CD4-positive, CD25-positive, alpha-beta regulatory T cell (primary cell): ENCODE data around the gene KCNAB2. TPM values are rescaled to one million over a fixed set of nuclear protein-coding genes. Genes with fewer than 3 reads are reported as not detected.
"Not testable (repeated sequence)": the region's sequence is repeated elsewhere in the genome, so short reads cannot be mapped to it uniquely, and the experiment has no call there.

Experiments used
- ATAC-seq, 2 donors: fragments of 150-1000 bp; cut with Tn5 transposase; one replicate each; pipeline ENCODE4 v1.10.0; 2021; ENCODE audit warnings: low read depth in 2 of 2, moderate number of reproducible peaks in 2 of 2, moderate library complexity in 1 of 2
- DNase-seq, 3 donors: peaks; one replicate each; pipeline versions ENCODE4 v3.0.0 to v3.0.0-alpha.2; 2012 to 2022; ENCODE audit warnings: mixed read lengths in 1 of 3
- H3K27ac ChIP-seq: one replicate; pipeline ENCODE4 v1.7.0; 2013; ENCODE audit warnings: mild to moderate bottlenecking, low read length; ENCODE audit not compliant: insufficient read depth, poor library complexity, severe bottlenecking
- H3K27me3 ChIP-seq: one replicate; pipeline ENCODE4 v1.7.0; 2013; ENCODE audit warnings: low read length; ENCODE audit not compliant: control insufficient read depth, insufficient read depth
- H3K36me3 ChIP-seq: one replicate; pipeline ENCODE4 v1.7.0; 2013; ENCODE audit warnings: mild to moderate bottlenecking, low read length, moderate library complexity; ENCODE audit not compliant: control insufficient read depth, insufficient read depth
- H3K4me1 ChIP-seq: 2 replicates; pipeline ENCODE4 v1.7.0; 2013; ENCODE audit warnings: mild to moderate bottlenecking, low read length; ENCODE audit not compliant: insufficient read depth, control insufficient read depth, poor library complexity, severe bottlenecking
- H3K4me3 ChIP-seq: one replicate; pipeline ENCODE4 v1.7.0; 2013; ENCODE audit warnings: low read depth, mild to moderate bottlenecking, low read length, moderate library complexity
- H3K9me3 ChIP-seq, 2 experiments: 1 replicate in 1 of 2; 2 replicates in 1 of 2; pipeline ENCODE4 v1.7.0; 2013; ENCODE audit warnings: low read length in 2 of 2, mild to moderate bottlenecking in 1 of 2, moderate library complexity in 1 of 2; ENCODE audit not compliant: control insufficient read depth in 2 of 2
- H3K27ac Mint-ChIP-seq, 3 donors: one replicate each; pipeline ENCODE4 v1.8.0; 2020 to 2022; ENCODE audit warnings: mild to moderate bottlenecking in 3 of 3, mixed read lengths in 3 of 3, moderate library complexity in 2 of 3
- H3K27me3 Mint-ChIP-seq: one replicate; pipeline ENCODE4 v1.8.0; 2022; ENCODE audit warnings: mild to moderate bottlenecking, mixed read lengths
- H3K36me3 Mint-ChIP-seq: one replicate; pipeline ENCODE4 v1.8.0; 2020; ENCODE audit warnings: mixed read lengths
- H3K4me1 Mint-ChIP-seq, 4 donors: one replicate each; pipeline ENCODE4 v1.8.0; 2020 to 2022; ENCODE audit warnings: mixed read lengths in 4 of 4, mild to moderate bottlenecking in 1 of 4
- H3K4me3 Mint-ChIP-seq, 4 donors: one replicate each; pipeline ENCODE4 v1.8.0; 2020 to 2022; ENCODE audit warnings: mild to moderate bottlenecking in 4 of 4, mixed read lengths in 4 of 4, moderate library complexity in 3 of 4
- H3K9me3 Mint-ChIP-seq, 7 donors: one replicate each; pipeline ENCODE4 v1.8.0; 2020 to 2022; ENCODE audit warnings: mixed read lengths in 7 of 7, mild to moderate bottlenecking in 3 of 7, moderate library complexity in 2 of 7
- polyA plus RNA-seq, 4 donors: library from polyadenylated mRNA; unstranded; fragments of 300-500 nt; fragmentation: Illumina TruSeq; gene quantifications; one replicate each; pipeline ENCODE4 v1.2.3, GENCODE V29; 2021
- total RNA-seq: library from RNA; stranded (reverse); gene quantifications from one replicate; pipeline ENCODE4 v1.2.3, GENCODE V29; 2022

KCNAB2 gene
- total and polyA plus RNA-seq, 5 donors from 2014 or later: 21.2 to 244 (median 28.0) TPM

GRCh38 chr1:6053206-6053546, 7.5 kb downstream of the KCNAB2 start:
- Histone ChIP-seq H3K27me3 (no peaks in the 10 kb centered on the region), H3K9me3 (no peaks in the 10 kb centered on the region), H3K4me3 (no peak overlapping the region), H3K27ac (no peak overlapping the region), H3K4me1 (no peaks in the 10 kb centered on the region), H3K36me3 (peaks cover 47% of the 10 kb centered on the region)
- Mint-ChIP-seq H3K36me3 (peaks cover 24% of the 10 kb centered on the region), H3K4me1 (peaks cover 4 to 36% (median 16%) of the 10 kb centered on the region in 4 donors), H3K9me3 (no peaks in the 10 kb centered on the region), H3K27me3 (no peaks in the 10 kb centered on the region), H3K27ac (no peak overlapping the region), H3K4me3 (peak overlapping the region in 1 of 4 donors; percentile 27)
- DNase-seq (no peak), ATAC-seq (no peak)

GRCh38 chr1:6054596-6054995, 8.9 kb downstream of the KCNAB2 start:
- peaks cover 4 to 40% (median 14%) of the 10 kb centered on the region in 4 donors for H3K4me1 Mint-ChIP-seq
- Histone ChIP-seq H3K27me3 (no peaks in the 10 kb centered on the region), H3K4me3 (no peak overlapping the region), H3K36me3 (peaks cover 44% of the 10 kb centered on the region), H3K9me3 (no peaks in the 10 kb centered on the region), H3K4me1 (no peaks in the 10 kb centered on the region), H3K27ac (no peak overlapping the region)
- no peaks in the 10 kb centered on the region for H3K27me3 Mint-ChIP-seq
- H3K9me3 Mint-ChIP-seq: no peaks in the 10 kb centered on the region
- H3K4me3 Mint-ChIP-seq: no peak overlapping the region
- peaks cover 22% of the 10 kb centered on the region for H3K36me3 Mint-ChIP-seq
- peak overlapping the region in 1 of 3 donors; percentile 82 for H3K27ac Mint-ChIP-seq
- ATAC-seq (no peak), DNase-seq (no peak)

- Histone ChIP-seq H3K36me3 (peaks cover 42% of the 10 kb centered on the region), H3K27ac (no peak overlapping the region), H3K27me3 (no peaks in the 10 kb centered on the region), H3K4me1 (no peaks in the 10 kb centered on the region), H3K9me3 (no peaks in the 10 kb centered on the region), H3K4me3 (no peak overlapping the region)
- peaks cover 4 to 42% (median 12%) of the 10 kb centered on the region in 4 donors for H3K4me1 Mint-ChIP-seq
- H3K27ac Mint-ChIP-seq: peak overlapping the region in 2 of 3 donors; percentile 58 to 62
- DNase-seq: no peak
- no peak overlapping the region for H3K4me3 Mint-ChIP-seq
- H3K27me3 Mint-ChIP-seq: no peaks in the 10 kb centered on the region
- H3K36me3 Mint-ChIP-seq: peaks cover 18% of the 10 kb centered on the region
- no peak for ATAC-seq
- H3K9me3 Mint-ChIP-seq: no peaks in the 10 kb centered on the region
Measured at GRCh38 chr1:6056572-6056948, 10.9 kb downstream of the KCNAB2 start.

- H3K36me3 Mint-ChIP-seq: peaks cover 17% of the 10 kb centered on the region
- Histone ChIP-seq H3K27me3 (no peaks in the 10 kb centered on the region), H3K4me1 (no peaks in the 10 kb centered on the region), H3K27ac (no peak overlapping the region), H3K9me3 (no peaks in the 10 kb centered on the region), H3K4me3 (no peak overlapping the region), H3K36me3 (peaks cover 42% of the 10 kb centered on the region)
- no peak overlapping the region for H3K4me3 Mint-ChIP-seq
- ATAC-seq (no peak), DNase-seq (no peak)
- peaks cover 4 to 41% (median 12%) of the 10 kb centered on the region in 4 donors for H3K4me1 Mint-ChIP-seq
- H3K27ac Mint-ChIP-seq: peak overlapping the region in 1 of 3 donors; percentile 58
- no peaks in the 10 kb centered on the region for H3K9me3 Mint-ChIP-seq
- H3K27me3 Mint-ChIP-seq: no peaks in the 10 kb centered on the region
Measured at GRCh38 chr1:6057170-6057845, 11.6 kb downstream of the KCNAB2 start.

GRCh38 chr1:6059866-6060265, 14.2 kb downstream of the KCNAB2 start:
- DNase-seq: no peak
- no peak overlapping the region for H3K4me3 Mint-ChIP-seq
- no peak overlapping the region for H3K27ac Mint-ChIP-seq

GRCh38 chr1:6062670-6063069, 17.0 kb downstream of the KCNAB2 start:
- no peak overlapping the region for H3K4me3 ChIP-seq
- ATAC-seq: no peak
- peaks cover 37% of the 10 kb centered on the region for H3K36me3 ChIP-seq
- Mint-ChIP-seq H3K4me3 (no peak overlapping the region), H3K27ac (no peak overlapping the region), H3K9me3 (no peaks in the 10 kb centered on the region), H3K4me1 (peaks cover 0 to 35% (median 8%) of the 10 kb centered on the region in 4 donors), H3K36me3 (peaks cover 13% of the 10 kb centered on the region), H3K27me3 (no peaks in the 10 kb centered on the region)
- no peak overlapping the region for H3K27ac ChIP-seq
- H3K4me1 ChIP-seq: no peaks in the 10 kb centered on the region
- DNase-seq: no peak
- no peaks in the 10 kb centered on the region for H3K9me3 ChIP-seq
- H3K27me3 ChIP-seq: no peaks in the 10 kb centered on the region

More at GRCh38 chr1:6059866-6060265, 14.2 kb downstream of the KCNAB2 start:
- Histone ChIP-seq H3K27me3 (no peaks in the 10 kb centered on the region), H3K9me3 (no peaks in the 10 kb centered on the region), H3K36me3 (peaks cover 29% of the 10 kb centered on the region), H3K4me3 (no peak overlapping the region), H3K27ac (no peak overlapping the region), H3K4me1 (no peaks in the 10 kb centered on the region)
- H3K36me3 Mint-ChIP-seq: peaks cover 14% of the 10 kb centered on the region
- H3K9me3 Mint-ChIP-seq: no peaks in the 10 kb centered on the region
- no peak for ATAC-seq
- peaks cover 3 to 38% (median 14%) of the 10 kb centered on the region in 4 donors for H3K4me1 Mint-ChIP-seq
- H3K27me3 Mint-ChIP-seq: no peaks in the 10 kb centered on the region

- DNase-seq, H3K4me1 ChIP-seq, H3K4me3 ChIP-seq, H3K27me3 Mint-ChIP-seq, H3K4me3 Mint-ChIP-seq, H3K9me3 Mint-ChIP-seq, H3K27me3 ChIP-seq, H3K9me3 ChIP-seq, ATAC-seq, H3K27ac ChIP-seq: not testable (repeated sequence)
- peaks cover 13% of the 10 kb centered on the region for H3K36me3 Mint-ChIP-seq
- H3K27ac Mint-ChIP-seq: peak overlapping the region in 1 of 3 donors; percentile 76
- peaks cover 0 to 29% (median 6%) of the 10 kb centered on the region in 4 donors for H3K4me1 Mint-ChIP-seq
- peaks cover 34% of the 10 kb centered on the region for H3K36me3 ChIP-seq
Measured at GRCh38 chr1:6063532-6064053, 17.9 kb downstream of the KCNAB2 start.
